Activated T-cell treated with anti-CD3 and anti-CD28 coated beads, Interleukin-2, amount 50 U/mL, for 4 hours (primary cell): ENCODE measurements around the gene BOLL. TPM values are rescaled to one million over a fixed set of nuclear protein-coding genes. Genes with fewer than 3 reads are reported as not detected.

Source experiments
- ATAC-seq, 2 donors: fragments of 200-7000 bp; cut with Tn5 transposase; one replicate each; pipeline ENCODE4 v1.10.0; 2021
- DNase-seq: peaks from one replicate; pipeline ENCODE4 v3.0.0-alpha.2; 2020
- H3K27me3 Mint-ChIP-seq: one replicate; pipeline ENCODE4 v1.8.0; 2021; ENCODE audit warnings: low read depth, mixed read lengths
- H3K36me3 Mint-ChIP-seq: one replicate; pipeline ENCODE4 v1.8.0; 2022; ENCODE audit warnings: mixed read lengths; ENCODE audit not compliant: insufficient read depth
- H3K4me1 Mint-ChIP-seq: one replicate; pipeline ENCODE4 v1.8.0; 2021; ENCODE audit warnings: low read depth, mixed read lengths
- H3K4me3 Mint-ChIP-seq: one replicate; pipeline ENCODE4 v1.8.0; 2021; ENCODE audit warnings: mild to moderate bottlenecking, moderate library complexity, mixed read lengths
- H3K9me3 Mint-ChIP-seq: one replicate; pipeline ENCODE4 v1.8.0; 2021; ENCODE audit warnings: mixed read lengths
- total RNA-seq, 3 donors: library from RNA; stranded (reverse); gene quantifications; one replicate each; pipeline ENCODE4 v1.2.1, GENCODE V29; 2021

BOLL gene
- total RNA-seq, 3 donors from 2014 or later, result not detected

DNA sequence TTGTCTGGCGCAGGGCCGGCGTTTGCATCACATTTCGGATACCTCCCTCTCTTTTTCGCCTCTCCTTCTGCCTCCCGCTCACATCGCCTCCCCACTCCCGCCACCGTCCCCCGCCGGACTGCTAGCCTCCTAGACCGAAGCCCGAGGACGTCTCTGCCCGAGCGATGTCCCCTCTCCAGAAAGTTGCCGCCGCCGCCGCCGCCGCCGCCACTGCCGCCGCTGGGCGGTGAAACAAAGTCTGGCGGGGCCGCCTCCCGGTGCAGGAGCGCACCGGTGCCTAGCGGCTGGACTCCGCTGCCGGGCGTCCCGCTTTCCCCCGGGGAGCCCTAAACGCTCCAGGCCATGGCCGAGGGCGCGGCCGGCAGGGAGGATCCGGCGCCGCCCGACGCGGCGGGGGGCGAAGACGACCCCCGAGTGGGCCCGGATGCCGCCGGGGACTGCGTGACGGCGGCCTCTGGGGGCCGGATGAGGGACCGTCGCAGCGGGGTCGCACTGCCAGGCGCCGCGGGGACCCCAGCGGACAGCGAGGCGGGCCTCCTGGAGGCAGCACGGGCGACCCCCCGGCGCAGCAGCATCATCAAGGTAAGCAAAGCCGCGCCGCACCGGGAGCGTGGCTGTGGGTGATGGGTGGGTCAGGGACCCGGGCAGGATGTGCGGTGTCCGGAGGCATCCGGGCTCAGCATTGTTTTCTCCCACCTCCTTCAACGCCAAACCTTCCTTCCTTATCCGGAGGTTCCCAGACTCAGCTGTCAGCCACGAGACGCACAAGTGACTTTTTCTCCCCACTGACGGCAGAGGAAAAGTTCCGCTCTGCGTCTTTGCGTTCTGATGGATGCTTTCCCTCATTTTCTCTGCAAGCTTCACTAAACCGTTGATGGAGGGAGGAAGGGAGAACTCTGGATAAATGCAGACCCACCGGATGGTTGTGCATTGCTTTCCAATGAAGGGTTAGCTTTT, 19.9 kb upstream of the BOLL start:
- H3K4me1 Mint-ChIP-seq, result peaks cover 52% of the 10 kb centered on the region

DNA sequence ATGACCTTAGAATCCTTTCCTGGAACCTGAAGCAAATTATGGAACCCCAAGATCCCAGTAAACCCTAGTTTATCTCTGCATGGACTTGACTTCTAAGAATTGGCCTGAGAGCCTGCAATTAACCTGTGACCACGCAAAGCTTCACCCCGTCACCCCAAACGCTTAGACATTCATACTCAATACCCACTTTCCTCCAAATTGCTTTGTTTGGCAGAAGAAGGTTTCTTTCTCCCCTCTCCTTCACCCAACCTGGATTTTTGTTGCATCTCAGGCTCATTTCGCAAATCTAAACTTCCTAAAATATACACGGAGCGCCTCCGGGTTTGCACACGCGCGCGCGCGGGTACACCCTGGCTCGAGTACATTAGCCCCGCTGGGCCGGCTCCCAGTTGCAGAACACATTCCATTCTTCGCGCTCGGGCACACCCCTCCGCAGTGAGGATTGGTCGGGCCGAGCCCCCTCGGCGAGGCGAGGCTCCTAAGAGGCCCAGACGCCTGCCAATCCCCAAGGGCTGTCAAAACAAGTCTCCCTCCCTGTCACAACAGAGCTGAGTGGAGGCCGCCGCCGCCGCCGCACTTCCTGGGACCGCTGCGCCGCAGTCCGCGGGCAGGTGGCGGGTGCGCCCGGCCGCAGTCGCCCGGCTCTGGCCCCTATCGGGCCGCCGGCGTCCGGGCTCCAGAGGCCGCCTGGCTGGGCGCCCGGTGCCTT, 19.1 kb upstream of the BOLL start, which contains the start of gene PLCL1:
PLCL1 (plus strand) TSS at position 545 of the 709 bp plus-strand sequence.
- H3K4me1 Mint-ChIP-seq, result peaks cover 45% of the 10 kb centered on the region
- DNase-seq, result peak; percentile 86
- ATAC-seq, result peak; percentile 99
- H3K9me3 Mint-ChIP-seq, result no peaks in the 10 kb centered on the region
- H3K4me3 Mint-ChIP-seq, result peak within 1 kb of the TSS; percentile 87
- H3K36me3 Mint-ChIP-seq, result no peaks in the 10 kb centered on the region
- H3K27me3 Mint-ChIP-seq, result peaks cover 4% of the 10 kb centered on the region

More for the DNA sequence above, 19.9 kb upstream of the BOLL start:
- ATAC-seq (peak; percentile 53 to 54), DNase-seq (peak; percentile 28)
- Mint-ChIP-seq H3K36me3 (no peaks in the 10 kb centered on the region), H3K4me3 (peak overlapping the region; percentile 87), H3K9me3 (no peaks in the 10 kb centered on the region), H3K27me3 (no peaks in the 10 kb centered on the region)

DNA sequence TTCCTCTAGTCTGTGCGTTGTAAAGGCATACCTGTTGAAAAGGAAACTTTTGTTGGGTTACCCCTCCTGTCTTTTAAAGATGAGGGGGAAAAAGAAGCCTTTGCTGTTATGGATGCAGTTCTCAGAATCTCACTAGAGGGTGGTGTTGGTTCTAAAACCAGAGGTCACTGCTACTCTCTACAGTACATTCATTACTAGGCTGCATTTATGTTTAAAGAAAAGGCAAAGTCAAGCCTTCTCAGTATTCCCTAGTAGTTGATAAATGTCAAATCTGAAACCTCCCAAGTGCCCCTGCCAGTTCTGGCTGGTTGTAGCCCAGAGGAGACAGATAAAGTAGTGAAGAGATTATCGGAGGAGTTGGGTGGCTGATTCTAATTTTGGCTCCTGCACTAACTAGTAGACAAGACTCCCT, 17.9 kb upstream of the BOLL start:
- ATAC-seq (peak in 1 of 2 donors; percentile 15), DNase-seq (no peak)
- Mint-ChIP-seq H3K4me3 (peak overlapping the region; percentile 33), H3K9me3 (no peaks in the 10 kb centered on the region), H3K27me3 (peaks cover 4% of the 10 kb centered on the region), H3K36me3 (no peaks in the 10 kb centered on the region), H3K4me1 (peaks cover 35% of the 10 kb centered on the region)

GRCh38 chr2:197801033-197801432, 15.9 kb upstream of the BOLL start:
- H3K4me1 Mint-ChIP-seq, result peaks cover 20% of the 10 kb centered on the region
- H3K4me3 Mint-ChIP-seq, result no peak overlapping the region
- H3K36me3 Mint-ChIP-seq, result no peaks in the 10 kb centered on the region
- no peak for DNase-seq
- H3K9me3 Mint-ChIP-seq, result no peaks in the 10 kb centered on the region
- ATAC-seq, result no peak
- peaks cover 4% of the 10 kb centered on the region for H3K27me3 Mint-ChIP-seq

- Mint-ChIP-seq H3K4me3 (no peak overlapping the region), H3K9me3 (no peaks in the 10 kb centered on the region), H3K36me3 (peaks cover 2% of the 10 kb centered on the region), H3K27me3 (peaks cover 4% of the 10 kb centered on the region), H3K4me1 (peaks cover 12% of the 10 kb centered on the region)
- DNase-seq, result no peak
- no peak for ATAC-seq
These were observed 15.0 kb upstream of the BOLL start for GRCh38 chr2:197800091-197800490.

DNA sequence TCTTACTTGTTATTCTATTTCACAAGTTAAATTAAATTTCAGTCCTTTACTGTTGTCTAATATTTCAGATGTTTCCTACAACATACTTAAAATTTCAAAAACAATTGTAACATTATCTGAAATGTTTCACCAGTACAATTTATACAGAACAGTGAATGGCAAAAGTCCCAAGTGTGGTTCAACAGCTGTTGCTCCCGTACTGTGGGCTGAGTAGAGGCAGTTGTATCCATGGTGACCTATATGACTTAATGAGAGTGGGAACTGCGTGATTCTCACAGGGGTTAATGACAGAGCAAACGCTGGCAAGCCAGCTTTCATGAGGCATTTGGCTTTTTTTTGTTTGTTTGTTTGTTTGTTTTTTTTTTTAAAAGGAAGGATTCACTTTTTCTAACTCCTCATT, 13.9 kb upstream of the BOLL start:
- H3K9me3 Mint-ChIP-seq, result no peaks in the 10 kb centered on the region
- H3K27me3 Mint-ChIP-seq, result peaks cover 9% of the 10 kb centered on the region
- no peak overlapping the region for H3K4me3 Mint-ChIP-seq

DNA sequence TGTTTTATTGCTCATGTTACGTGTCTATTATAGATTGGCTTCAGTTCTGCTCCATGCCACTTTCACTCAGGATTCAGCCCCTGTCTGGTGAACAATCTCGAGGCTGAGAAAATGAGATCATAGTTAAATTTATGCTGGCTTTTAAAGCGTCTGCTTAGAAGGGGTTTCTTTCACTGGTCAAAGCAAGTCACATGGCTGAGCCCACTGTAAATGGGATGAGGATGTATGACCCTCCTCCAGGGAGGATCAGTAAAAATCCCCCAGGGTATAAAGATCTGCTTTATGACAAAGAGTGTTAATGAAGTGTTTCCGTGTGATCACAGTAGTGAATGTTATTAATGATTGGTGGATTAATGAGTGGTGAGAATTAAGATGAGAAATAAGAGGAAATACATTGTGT, 13.1 kb upstream of the BOLL start:
- DNase-seq (no peak), ATAC-seq (no peak)
- peaks cover 13% of the 10 kb centered on the region for H3K27me3 Mint-ChIP-seq
- no peaks in the 10 kb centered on the region for H3K9me3 Mint-ChIP-seq
- H3K4me3 Mint-ChIP-seq, result no peak overlapping the region
- H3K4me1 Mint-ChIP-seq, result peaks cover 4% of the 10 kb centered on the region
- peaks cover 2% of the 10 kb centered on the region for H3K36me3 Mint-ChIP-seq

More for the DNA sequence above, 13.9 kb upstream of the BOLL start:
- peaks cover 9% of the 10 kb centered on the region for H3K4me1 Mint-ChIP-seq
- ATAC-seq (no peak), DNase-seq (no peak)
- H3K36me3 Mint-ChIP-seq, result peaks cover 2% of the 10 kb centered on the region

GRCh38 chr2:197795277-197795676, 10.2 kb upstream of the BOLL start:
- Mint-ChIP-seq H3K36me3 (peaks cover 2% of the 10 kb centered on the region), H3K4me1 (no peaks in the 10 kb centered on the region), H3K27me3 (peaks cover 24% of the 10 kb centered on the region), H3K4me3 (no peak overlapping the region), H3K9me3 (peaks cover 4% of the 10 kb centered on the region)
- no peak for DNase-seq
- ATAC-seq, result peak; percentile 82 to 86

GRCh38 chr2:197793456-197793855, 8.3 kb upstream of the BOLL start:
- Mint-ChIP-seq H3K36me3 (peaks cover 2% of the 10 kb centered on the region), H3K4me1 (no peaks in the 10 kb centered on the region), H3K4me3 (no peak overlapping the region), H3K27me3 (peaks cover 25% of the 10 kb centered on the region), H3K9me3 (peaks cover 4% of the 10 kb centered on the region)
- DNase-seq (no peak), ATAC-seq (no peak)

GRCh38 chr2:197786010-197786877, 1.1 kb upstream of the BOLL start:
- DNase-seq (peak; percentile 47), ATAC-seq (peak; percentile 74 to 81)
- Mint-ChIP-seq H3K9me3 (no peaks in the 10 kb centered on the region), H3K4me1 (peaks cover 2% of the 10 kb centered on the region), H3K27me3 (peaks cover 19% of the 10 kb centered on the region), H3K4me3 (peak overlapping the region; percentile 76), H3K36me3 (no peaks in the 10 kb centered on the region)

DNA sequence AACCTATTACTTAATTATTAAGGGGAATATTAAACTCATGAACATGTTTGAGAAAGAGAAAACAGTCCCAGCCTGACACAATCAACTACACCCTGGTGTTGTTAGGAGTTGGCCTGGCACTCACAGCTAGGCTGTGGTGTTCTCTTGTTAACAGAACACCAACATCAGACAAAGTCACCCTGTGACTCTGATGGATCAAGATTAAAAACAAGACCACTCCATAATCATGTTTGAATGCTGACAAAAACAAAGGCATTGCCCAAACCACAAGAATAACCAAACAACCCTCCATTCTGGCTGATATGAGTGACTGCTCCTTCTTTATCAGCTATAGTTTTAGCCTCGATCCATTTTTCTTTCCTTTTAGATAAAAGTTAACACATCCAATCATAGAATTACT, 3.0 kb downstream of the BOLL start:
- Mint-ChIP-seq H3K36me3 (no peaks in the 10 kb centered on the region), H3K4me1 (peaks cover 2% of the 10 kb centered on the region), H3K4me3 (no peak overlapping the region), H3K27me3 (peaks cover 3% of the 10 kb centered on the region), H3K9me3 (no peaks in the 10 kb centered on the region)
- DNase-seq (no peak), ATAC-seq (no peak)

DNA sequence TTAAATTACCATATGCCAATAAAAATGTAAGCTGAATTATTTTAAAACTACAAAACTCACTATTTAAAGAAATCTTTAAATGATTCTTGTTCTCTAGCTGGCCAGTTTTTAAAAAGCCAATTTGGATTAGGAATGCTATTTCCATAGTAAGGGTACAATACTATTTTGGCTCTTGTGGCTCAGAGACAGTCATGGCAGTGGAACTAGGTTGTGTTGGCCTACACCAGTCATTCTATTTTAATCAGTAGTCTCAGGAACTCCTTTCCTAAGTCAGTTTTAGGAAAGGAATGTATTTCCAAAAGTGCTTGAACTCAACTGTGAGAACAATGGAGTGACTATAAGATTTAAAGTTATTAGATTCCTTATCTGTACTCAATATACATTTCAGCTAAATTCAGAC, 5.9 kb downstream of the BOLL start:
- H3K27me3 Mint-ChIP-seq, result peaks cover 2% of the 10 kb centered on the region
- no peaks in the 10 kb centered on the region for H3K4me1 Mint-ChIP-seq

GRCh38 chr2:197777823-197778407, 7.2 kb downstream of the BOLL start:
- H3K27me3 Mint-ChIP-seq, result peaks cover 2% of the 10 kb centered on the region
- H3K9me3 Mint-ChIP-seq, result no peaks in the 10 kb centered on the region
- no peak for DNase-seq
- H3K4me3 Mint-ChIP-seq, result no peak overlapping the region
- no peaks in the 10 kb centered on the region for H3K4me1 Mint-ChIP-seq
- H3K36me3 Mint-ChIP-seq, result no peaks in the 10 kb centered on the region
- no peak for ATAC-seq

More for the DNA sequence above, 5.9 kb downstream of the BOLL start:
- DNase-seq (no peak), ATAC-seq (no peak)
- Mint-ChIP-seq H3K36me3 (no peaks in the 10 kb centered on the region), H3K9me3 (no peaks in the 10 kb centered on the region), H3K4me3 (no peak overlapping the region)
